Mammary epithelial cell (primary cell): Measurements from ENCODE around the gene CPA5.

Source experiments
- CTCF ChIP-seq, 2 donors: IDR thresholded peaks in 1 of 2; conservative IDR thresholded peaks in 1 of 2; 2 replicates each; pipeline ENCODE4 v1.5.1; 2011 to 2012; ENCODE audit warnings: inconsistent platforms in 2 of 2, low read length in 2 of 2, mild to moderate bottlenecking in 2 of 2, control low read depth in 1 of 2, low read depth in 1 of 2; ENCODE audit not compliant: insufficient read depth in 1 of 2; ENCODE audit errors: extremely low read depth in 1 of 2
- EZH2 ChIP-seq: IDR thresholded peaks from 2 replicates; pipeline ENCODE4 v1.6.1; 2012; ENCODE audit warnings: low read length, inconsistent platforms, borderline replicate concordance

DNA sequence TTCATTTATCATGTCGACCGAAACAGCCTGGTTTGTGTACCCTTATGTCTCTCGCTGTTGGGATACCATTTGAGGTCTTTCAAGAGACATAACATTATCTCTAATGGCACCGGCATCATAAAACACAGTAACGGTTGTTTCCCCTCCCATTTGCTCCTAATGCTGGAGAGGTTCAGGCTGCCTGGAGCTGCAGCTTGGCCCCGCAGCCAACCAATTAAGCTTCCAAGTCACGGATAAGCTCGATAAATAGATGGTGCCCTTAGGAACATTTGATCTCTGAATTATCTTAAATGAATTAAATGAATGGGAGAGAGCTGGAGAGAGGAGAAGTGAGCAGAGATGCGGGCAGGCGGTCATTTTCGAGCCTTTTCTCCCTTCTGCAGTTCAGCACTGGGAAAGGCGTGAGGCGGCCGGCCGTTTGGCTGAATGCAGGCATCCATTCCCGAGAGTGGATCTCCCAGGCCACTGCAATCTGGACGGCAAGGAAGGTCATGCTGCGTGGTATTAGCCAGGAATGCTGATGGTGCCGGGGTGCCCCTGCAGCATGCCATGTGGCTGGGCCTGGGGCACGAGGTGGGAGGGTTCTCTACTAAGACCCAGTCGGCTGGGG, 39.1 kb upstream of the CPA5 start:
- TF ChIP-seq CTCF (conservative IDR thresholded peaks at IDR 0.05 in 1 of 2, IDR thresholded peaks at IDR 0.05 in 1 of 2; ENCODE audit: extremely low read depth in 1 of 2, insufficient read depth in 1 of 2, low read depth in 1 of 2, low read length in 2 of 2) (no peak), EZH2 (no peak)
